ENCODE data around the gene MIEF1.

GRCh38 chr22:39547587-39547947 is 45.5 kb downstream of the MIEF1 start:
- TF ChIP-seq, protein P1, sequence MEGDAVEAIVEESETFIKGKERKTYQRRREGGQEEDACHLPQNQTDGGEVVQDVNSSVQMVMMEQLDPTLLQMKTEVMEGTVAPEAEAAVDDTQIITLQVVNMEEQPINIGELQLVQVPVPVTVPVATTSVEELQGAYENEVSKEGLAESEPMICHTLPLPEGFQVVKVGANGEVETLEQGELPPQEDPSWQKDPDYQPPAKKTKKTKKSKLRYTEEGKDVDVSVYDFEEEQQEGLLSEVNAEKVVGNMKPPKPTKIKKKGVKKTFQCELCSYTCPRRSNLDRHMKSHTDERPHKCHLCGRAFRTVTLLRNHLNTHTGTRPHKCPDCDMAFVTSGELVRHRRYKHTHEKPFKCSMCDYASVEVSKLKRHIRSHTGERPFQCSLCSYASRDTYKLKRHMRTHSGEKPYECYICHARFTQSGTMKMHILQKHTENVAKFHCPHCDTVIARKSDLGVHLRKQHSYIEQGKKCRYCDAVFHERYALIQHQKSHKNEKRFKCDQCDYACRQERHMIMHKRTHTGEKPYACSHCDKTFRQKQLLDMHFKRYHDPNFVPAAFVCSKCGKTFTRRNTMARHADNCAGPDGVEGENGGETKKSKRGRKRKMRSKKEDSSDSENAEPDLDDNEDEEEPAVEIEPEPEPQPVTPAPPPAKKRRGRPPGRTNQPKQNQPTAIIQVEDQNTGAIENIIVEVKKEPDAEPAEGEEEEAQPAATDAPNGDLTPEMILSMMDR (IDR thresholded peaks at IDR 0.05): no peak
- no peak for TF ChIP-seq EP300 (IDR thresholded peaks at IDR 0.05)
- no peak for TF ChIP-seq POLR2A (IDR thresholded peaks at IDR 0.05)

All from gastroesophageal sphincter (tissue), 3 donors.